ENCODE results near the gene SPRY2.

Gene SPRY2

DNA sequence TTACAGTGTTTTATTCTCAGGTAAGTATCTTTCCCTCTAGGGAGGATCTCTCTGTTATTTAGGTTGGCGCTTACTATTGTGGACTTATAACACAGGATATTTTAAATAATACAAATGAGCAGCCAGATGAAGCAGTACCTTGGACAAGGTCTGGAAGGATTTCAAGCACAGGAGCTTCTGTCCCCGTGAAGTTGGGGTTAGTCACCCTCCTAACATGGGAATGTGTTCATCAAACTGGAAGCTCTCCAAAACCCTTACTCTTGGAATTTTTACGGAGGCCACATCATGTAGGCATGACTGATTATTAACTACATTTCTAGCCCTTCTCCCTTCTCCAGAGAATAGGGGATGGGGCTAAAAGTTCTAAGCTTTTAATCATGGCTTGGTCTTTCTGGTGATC is 38.3 kb upstream of the SPRY2 start:
- Histone ChIP-seq H3K4me2 (ENCODE audit: low read length) (no peak overlapping the region), H3K27ac (ENCODE audit: low read depth, low read length) (no peak overlapping the region), H3K9me2 (replicated peaks; ENCODE audit: control insufficient read depth, low read length) (no peaks in the 10 kb centered on the region), H3K4me1 (ENCODE audit: control insufficient read depth, low read length) (no peaks in the 10 kb centered on the region), H3K9me3 (ENCODE audit: control insufficient read depth, insufficient read depth, low read length) (no peaks in the 10 kb centered on the region), H3K4me3 (ENCODE audit: low read length) (no peak overlapping the region), H3K36me3 (ENCODE audit: control insufficient read depth, low read length) (no peaks in the 10 kb centered on the region), H4K20me1 (ENCODE audit: control insufficient read depth, insufficient read depth, low read depth, low read length) (no peaks in the 10 kb centered on the region), H3K27me3 (ENCODE audit: control insufficient read depth, low read length) (no peaks in the 10 kb centered on the region), H3F3A (ENCODE audit: control insufficient read depth, insufficient read depth) (no peaks in the 10 kb centered on the region), H3K79me2 (ENCODE audit: control insufficient read depth, low read length) (no peaks in the 10 kb centered on the region)
- TF ChIP-seq, protein P1, sequence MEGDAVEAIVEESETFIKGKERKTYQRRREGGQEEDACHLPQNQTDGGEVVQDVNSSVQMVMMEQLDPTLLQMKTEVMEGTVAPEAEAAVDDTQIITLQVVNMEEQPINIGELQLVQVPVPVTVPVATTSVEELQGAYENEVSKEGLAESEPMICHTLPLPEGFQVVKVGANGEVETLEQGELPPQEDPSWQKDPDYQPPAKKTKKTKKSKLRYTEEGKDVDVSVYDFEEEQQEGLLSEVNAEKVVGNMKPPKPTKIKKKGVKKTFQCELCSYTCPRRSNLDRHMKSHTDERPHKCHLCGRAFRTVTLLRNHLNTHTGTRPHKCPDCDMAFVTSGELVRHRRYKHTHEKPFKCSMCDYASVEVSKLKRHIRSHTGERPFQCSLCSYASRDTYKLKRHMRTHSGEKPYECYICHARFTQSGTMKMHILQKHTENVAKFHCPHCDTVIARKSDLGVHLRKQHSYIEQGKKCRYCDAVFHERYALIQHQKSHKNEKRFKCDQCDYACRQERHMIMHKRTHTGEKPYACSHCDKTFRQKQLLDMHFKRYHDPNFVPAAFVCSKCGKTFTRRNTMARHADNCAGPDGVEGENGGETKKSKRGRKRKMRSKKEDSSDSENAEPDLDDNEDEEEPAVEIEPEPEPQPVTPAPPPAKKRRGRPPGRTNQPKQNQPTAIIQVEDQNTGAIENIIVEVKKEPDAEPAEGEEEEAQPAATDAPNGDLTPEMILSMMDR (IDR thresholded peaks at IDR 0.05; ENCODE audit: low read depth, low read length, poor library complexity, severe bottlenecking) = no peak
- TF ChIP-seq EZH2phosphoT487 (IDR thresholded peaks at IDR 0.05; ENCODE audit: borderline replicate concordance, low read length) = no peak

DNA sequence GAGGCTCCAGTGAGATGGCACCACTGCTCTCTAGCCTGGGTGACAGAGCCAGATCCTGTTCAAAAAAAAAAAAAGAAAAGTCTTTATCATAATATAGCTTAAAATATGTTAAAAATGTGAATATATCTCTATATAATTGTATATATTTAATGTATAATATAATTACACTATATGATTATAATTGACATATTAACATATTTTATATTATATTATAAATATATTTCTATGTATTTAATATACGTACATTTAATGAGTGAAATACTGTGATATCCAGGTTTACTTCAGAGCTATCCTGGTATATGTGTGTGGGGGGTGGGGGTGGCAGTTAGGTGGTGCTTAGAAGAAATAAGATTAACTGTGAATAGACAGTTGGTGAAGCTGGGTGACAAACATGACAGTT is 35.6 kb upstream of the SPRY2 start:
- no peaks in the 10 kb centered on the region for H3K9me2 ChIP-seq (replicated peaks; ENCODE audit: control insufficient read depth, low read length)
- H3K9me3 ChIP-seq (ENCODE audit: control insufficient read depth, insufficient read depth, low read length) = no peaks in the 10 kb centered on the region
- H3K4me1 ChIP-seq (ENCODE audit: control insufficient read depth, low read length) = no peaks in the 10 kb centered on the region
- H3K27me3 ChIP-seq (ENCODE audit: control insufficient read depth, low read length) = no peaks in the 10 kb centered on the region
- H3K79me2 ChIP-seq (ENCODE audit: control insufficient read depth, low read length) = no peaks in the 10 kb centered on the region
- H3K27ac ChIP-seq (ENCODE audit: low read depth, low read length) = no peak overlapping the region
- H3F3A ChIP-seq (ENCODE audit: control insufficient read depth, insufficient read depth) = no peaks in the 10 kb centered on the region
- H3K4me3 ChIP-seq (ENCODE audit: low read length) = no peak overlapping the region
- H3K36me3 ChIP-seq (ENCODE audit: control insufficient read depth, low read length) = no peaks in the 10 kb centered on the region
- no peak overlapping the region for H3K4me2 ChIP-seq (ENCODE audit: low read length)
- no peak for TF ChIP-seq EZH2phosphoT487 (IDR thresholded peaks at IDR 0.05; ENCODE audit: borderline replicate concordance, low read length)
- TF ChIP-seq, protein P1 (IDR thresholded peaks at IDR 0.05; ENCODE audit: low read depth, low read length, poor library complexity, severe bottlenecking) = no peak
- H4K20me1 ChIP-seq (ENCODE audit: control insufficient read depth, insufficient read depth, low read depth, low read length) = no peaks in the 10 kb centered on the region

- Histone ChIP-seq H3K9me2 (replicated peaks; ENCODE audit: control insufficient read depth, low read length) (no peaks in the 10 kb centered on the region), H3K36me3 (ENCODE audit: control insufficient read depth, low read length) (no peaks in the 10 kb centered on the region), H3K4me3 (ENCODE audit: low read length) (no peak overlapping the region), H3K79me2 (ENCODE audit: control insufficient read depth, low read length) (no peaks in the 10 kb centered on the region), H3K4me2 (ENCODE audit: low read length) (no peak overlapping the region), H3K27ac (ENCODE audit: low read depth, low read length) (no peak overlapping the region), H3K9me3 (ENCODE audit: control insufficient read depth, insufficient read depth, low read length) (no peaks in the 10 kb centered on the region), H3F3A (ENCODE audit: control insufficient read depth, insufficient read depth) (no peaks in the 10 kb centered on the region), H3K4me1 (ENCODE audit: control insufficient read depth, low read length) (no peaks in the 10 kb centered on the region), H3K27me3 (ENCODE audit: control insufficient read depth, low read length) (no peaks in the 10 kb centered on the region), H4K20me1 (ENCODE audit: control insufficient read depth, insufficient read depth, low read depth, low read length) (no peaks in the 10 kb centered on the region)
- TF ChIP-seq, protein P1 (IDR thresholded peaks at IDR 0.05; ENCODE audit: low read depth, low read length, poor library complexity, severe bottlenecking) = no peak
- TF ChIP-seq EZH2phosphoT487 (IDR thresholded peaks at IDR 0.05; ENCODE audit: borderline replicate concordance, low read length) = no peak
Observed at GRCh38 chr13:80374901-80375300, 34.0 kb upstream of the SPRY2 start.

GRCh38 chr13:80374444-80374843 is 33.5 kb upstream of the SPRY2 start:
- H3K27ac ChIP-seq (ENCODE audit: low read depth, low read length) = no peak overlapping the region
- no peaks in the 10 kb centered on the region for H4K20me1 ChIP-seq (ENCODE audit: control insufficient read depth, insufficient read depth, low read depth, low read length)
- H3K36me3 ChIP-seq (ENCODE audit: control insufficient read depth, low read length) = no peaks in the 10 kb centered on the region
- H3K79me2 ChIP-seq (ENCODE audit: control insufficient read depth, low read length) = no peaks in the 10 kb centered on the region
- no peak for TF ChIP-seq EZH2phosphoT487 (IDR thresholded peaks at IDR 0.05; ENCODE audit: borderline replicate concordance, low read length)
- TF ChIP-seq, protein P1 (IDR thresholded peaks at IDR 0.05; ENCODE audit: low read depth, low read length, poor library complexity, severe bottlenecking) = no peak
- H3F3A ChIP-seq (ENCODE audit: control insufficient read depth, insufficient read depth) = no peaks in the 10 kb centered on the region
- no peaks in the 10 kb centered on the region for H3K9me2 ChIP-seq (replicated peaks; ENCODE audit: control insufficient read depth, low read length)
- H3K4me3 ChIP-seq (ENCODE audit: low read length) = no peak overlapping the region
- H3K4me1 ChIP-seq (ENCODE audit: control insufficient read depth, low read length) = no peaks in the 10 kb centered on the region
- no peak overlapping the region for H3K4me2 ChIP-seq (ENCODE audit: low read length)
- no peaks in the 10 kb centered on the region for H3K9me3 ChIP-seq (ENCODE audit: control insufficient read depth, insufficient read depth, low read length)
- H3K27me3 ChIP-seq (ENCODE audit: control insufficient read depth, low read length) = no peaks in the 10 kb centered on the region
